Epithelial cell of proximal tubule (primary cell): ENCODE data around the gene CIBAR2. TPM values are rescaled to one million over a fixed set of nuclear protein-coding genes. Genes with fewer than 3 reads are reported as not detected.

ENCODE experiments used
- DNase-seq: peaks from one replicate; pipeline ENCODE4 v3.0.0-alpha.2; 2011; ENCODE audit warnings: low read depth
- H3K4me3 ChIP-seq: 2 replicates; pipeline ENCODE4 v1.5.1; 2011; ENCODE audit warnings: low read depth, mild to moderate bottlenecking, low read length
- total RNA-seq: library from RNA; depleted of rRNA; stranded (reverse); fragments of >200 nt; gene quantifications from 2 replicates; pipeline ENCODE4 v1.2.3, GENCODE V29; 2015
- TF ChIP-seq, protein P1 (sequence below): conservative IDR thresholded peaks from 2 replicates; pipeline ENCODE4 v1.5.1; 2012; ENCODE audit warnings: low read depth, mild to moderate bottlenecking, low read length

The CIBAR2 gene
- total RNA-seq, 1 donor from 2014 or later: not detected

- no peak overlapping the region for H3K4me3 ChIP-seq
- TF ChIP-seq, protein P1, sequence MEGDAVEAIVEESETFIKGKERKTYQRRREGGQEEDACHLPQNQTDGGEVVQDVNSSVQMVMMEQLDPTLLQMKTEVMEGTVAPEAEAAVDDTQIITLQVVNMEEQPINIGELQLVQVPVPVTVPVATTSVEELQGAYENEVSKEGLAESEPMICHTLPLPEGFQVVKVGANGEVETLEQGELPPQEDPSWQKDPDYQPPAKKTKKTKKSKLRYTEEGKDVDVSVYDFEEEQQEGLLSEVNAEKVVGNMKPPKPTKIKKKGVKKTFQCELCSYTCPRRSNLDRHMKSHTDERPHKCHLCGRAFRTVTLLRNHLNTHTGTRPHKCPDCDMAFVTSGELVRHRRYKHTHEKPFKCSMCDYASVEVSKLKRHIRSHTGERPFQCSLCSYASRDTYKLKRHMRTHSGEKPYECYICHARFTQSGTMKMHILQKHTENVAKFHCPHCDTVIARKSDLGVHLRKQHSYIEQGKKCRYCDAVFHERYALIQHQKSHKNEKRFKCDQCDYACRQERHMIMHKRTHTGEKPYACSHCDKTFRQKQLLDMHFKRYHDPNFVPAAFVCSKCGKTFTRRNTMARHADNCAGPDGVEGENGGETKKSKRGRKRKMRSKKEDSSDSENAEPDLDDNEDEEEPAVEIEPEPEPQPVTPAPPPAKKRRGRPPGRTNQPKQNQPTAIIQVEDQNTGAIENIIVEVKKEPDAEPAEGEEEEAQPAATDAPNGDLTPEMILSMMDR: no peak
- DNase-seq: no peak
These were observed 22.5 kb upstream of the CIBAR2 start for GRCh38 chr16:85134789-85135142.

GRCh38 chr16:85134076-85134788 lies 22.0 kb upstream of the CIBAR2 start:
- no peak for DNase-seq
- TF ChIP-seq, protein P1: no peak
- H3K4me3 ChIP-seq: no peak overlapping the region

GRCh38 chr16:85133290-85133599 lies 21.0 kb upstream of the CIBAR2 start:
- H3K4me3 ChIP-seq: no peak overlapping the region
- no peak for DNase-seq
- TF ChIP-seq, protein P1: no peak

GRCh38 chr16:85132456-85133289 lies 20.4 kb upstream of the CIBAR2 start:
- DNase-seq: no peak
- no peak overlapping the region for H3K4me3 ChIP-seq
- TF ChIP-seq, protein P1: no peak

- TF ChIP-seq, protein P1: no peak
- H3K4me3 ChIP-seq: no peak overlapping the region
- DNase-seq: no peak
These were observed 18.4 kb upstream of the CIBAR2 start for GRCh38 chr16:85130705-85131028.

- no peak for DNase-seq
- no peak overlapping the region for H3K4me3 ChIP-seq
- TF ChIP-seq, protein P1: no peak
These were observed 17.8 kb upstream of the CIBAR2 start for GRCh38 chr16:85129876-85130704.
